GM19099 (cell line): ENCODE data around the gene SLC29A1.
A peak's percentile ranks its signal among the peaks of the same experiment; 100 is the strongest.

Source experiments
- POLR2A ChIP-seq: IDR thresholded peaks from 3 replicates; pipeline ENCODE4 v1.6.1; 2011; ENCODE audit warnings: low read depth; ENCODE audit not compliant: insufficient read length; ENCODE audit errors: extremely low read depth

Gene SLC29A1

GRCh38 chr6:44217332-44218143, 5.9 kb upstream of the SLC29A1 start:
- no peak for TF ChIP-seq POLR2A

GRCh38 chr6:44219053-44219814, 4.2 kb upstream of the SLC29A1 start:
- peak; percentile 80 for TF ChIP-seq POLR2A

- no peak for TF ChIP-seq POLR2A
Measured at GRCh38 chr6:44219815-44220784, 3.3 kb upstream of the SLC29A1 start.

GRCh38 chr6:44220913-44221290, 2.5 kb upstream of the SLC29A1 start:
- no peak for TF ChIP-seq POLR2A

GRCh38 chr6:44221291-44221960, 2.0 kb upstream of the SLC29A1 start:
- no peak for TF ChIP-seq POLR2A

GRCh38 chr6:44221961-44222335, 1.4 kb upstream of the SLC29A1 start:
- no peak for TF ChIP-seq POLR2A

GRCh38 chr6:44222486-44223318, 693 bp upstream of the SLC29A1 start:
- TF ChIP-seq POLR2A = no peak

- peak; percentile 10 for TF ChIP-seq POLR2A
Measured at GRCh38 chr6:44224029-44224964, 902 bp downstream of the SLC29A1 start.

- no peak for TF ChIP-seq POLR2A
Measured at GRCh38 chr6:44224965-44225305, 1.5 kb downstream of the SLC29A1 start.

- TF ChIP-seq POLR2A = no peak
Measured at GRCh38 chr6:44225579-44226325, 2.4 kb downstream of the SLC29A1 start.

- TF ChIP-seq POLR2A = no peak
Measured at GRCh38 chr6:44226368-44227147, 3.2 kb downstream of the SLC29A1 start.
